ENCODE measurements around the gene CCDC71L.

The CCDC71L gene

GRCh38 chr7:106622654-106623314, 38.2 kb downstream of the CCDC71L start:
- no peak for TF ChIP-seq CTCF (IDR thresholded peaks at IDR 0.05)
- Mint-ChIP-seq H3K4me3 (no peak overlapping the region), H3K4me1 (no peaks in the 10 kb centered on the region), H3K27ac (no peak overlapping the region), H3K27me3 (ENCODE audit: low read depth, poor library complexity) (peaks cover 5% of the 10 kb centered on the region), H3K36me3 (ENCODE audit: low read depth) (no peaks in the 10 kb centered on the region), H3K9me3 (peaks cover 16% of the 10 kb centered on the region)
- DNase-seq, result no peak

- Mint-ChIP-seq H3K4me3 (no peak overlapping the region), H3K36me3 (ENCODE audit: low read depth) (no peaks in the 10 kb centered on the region), H3K9me3 (peaks cover 16% of the 10 kb centered on the region), H3K27me3 (ENCODE audit: low read depth, poor library complexity) (peaks cover 5% of the 10 kb centered on the region), H3K4me1 (no peaks in the 10 kb centered on the region), H3K27ac (no peak overlapping the region)
- DNase-seq, result no peak
- no peak for TF ChIP-seq CTCF (IDR thresholded peaks at IDR 0.05)
Observed at GRCh38 chr7:106621393-106622132, 39.4 kb downstream of the CCDC71L start.

- H3K27me3 Mint-ChIP-seq (ENCODE audit: low read depth, poor library complexity), result peaks cover 5% of the 10 kb centered on the region
- TF ChIP-seq CTCF (IDR thresholded peaks at IDR 0.05), result no peak
- H3K36me3 Mint-ChIP-seq (ENCODE audit: low read depth), result no peaks in the 10 kb centered on the region
- no peak overlapping the region for H3K27ac Mint-ChIP-seq
- peaks cover 16% of the 10 kb centered on the region for H3K9me3 Mint-ChIP-seq
- H3K4me1 Mint-ChIP-seq, result no peaks in the 10 kb centered on the region
- no peak for DNase-seq
- H3K4me3 Mint-ChIP-seq, result no peak overlapping the region
Observed at GRCh38 chr7:106620676-106621075, 40.3 kb downstream of the CCDC71L start.

GRCh38 chr7:106620034-106620433, 40.9 kb downstream of the CCDC71L start:
- Mint-ChIP-seq H3K27me3 (ENCODE audit: low read depth, poor library complexity) (peaks cover 5% of the 10 kb centered on the region), H3K4me3 (no peak overlapping the region), H3K9me3 (peaks cover 16% of the 10 kb centered on the region), H3K36me3 (ENCODE audit: low read depth) (no peaks in the 10 kb centered on the region), H3K27ac (no peak overlapping the region), H3K4me1 (no peaks in the 10 kb centered on the region)
- DNase-seq, result no peak
- TF ChIP-seq CTCF (IDR thresholded peaks at IDR 0.05), result no peak

GRCh38 chr7:106619213-106619612, 41.7 kb downstream of the CCDC71L start:
- Mint-ChIP-seq H3K36me3 (ENCODE audit: low read depth) (no peaks in the 10 kb centered on the region), H3K27me3 (ENCODE audit: low read depth, poor library complexity) (peaks cover 5% of the 10 kb centered on the region), H3K4me3 (no peak overlapping the region), H3K4me1 (no peaks in the 10 kb centered on the region), H3K9me3 (peaks cover 16% of the 10 kb centered on the region), H3K27ac (no peak overlapping the region)
- DNase-seq, result no peak
- TF ChIP-seq CTCF (IDR thresholded peaks at IDR 0.05), result no peak

GRCh38 chr7:106618480-106618879, 42.5 kb downstream of the CCDC71L start:
- Mint-ChIP-seq H3K4me1 (no peaks in the 10 kb centered on the region), H3K27ac (no peak overlapping the region), H3K4me3 (no peak overlapping the region), H3K9me3 (peaks cover 16% of the 10 kb centered on the region), H3K27me3 (ENCODE audit: low read depth, poor library complexity) (peaks cover 1% of the 10 kb centered on the region), H3K36me3 (ENCODE audit: low read depth) (no peaks in the 10 kb centered on the region)
- no peak for DNase-seq
- no peak for TF ChIP-seq CTCF (IDR thresholded peaks at IDR 0.05)
